WI38 (cell line): ENCODE results near the gene MS4A6A.
"Not testable (repeated sequence)": the region's sequence is repeated elsewhere in the genome, so short reads cannot be mapped to it uniquely, and the experiment has no call there.

ENCODE experiments used
- H3K4me3 ChIP-seq: 2 replicates; pipeline ENCODE4 v1.5.1; 2011; ENCODE audit warnings: low read depth, mild to moderate bottlenecking, control low read depth, low read length
- TF ChIP-seq, protein P1 (sequence below): IDR thresholded peaks from 2 replicates; pipeline ENCODE4 v1.5.1; 2012; ENCODE audit warnings: low read depth, mild to moderate bottlenecking, control low read depth, low read length

Gene MS4A6A

DNA sequence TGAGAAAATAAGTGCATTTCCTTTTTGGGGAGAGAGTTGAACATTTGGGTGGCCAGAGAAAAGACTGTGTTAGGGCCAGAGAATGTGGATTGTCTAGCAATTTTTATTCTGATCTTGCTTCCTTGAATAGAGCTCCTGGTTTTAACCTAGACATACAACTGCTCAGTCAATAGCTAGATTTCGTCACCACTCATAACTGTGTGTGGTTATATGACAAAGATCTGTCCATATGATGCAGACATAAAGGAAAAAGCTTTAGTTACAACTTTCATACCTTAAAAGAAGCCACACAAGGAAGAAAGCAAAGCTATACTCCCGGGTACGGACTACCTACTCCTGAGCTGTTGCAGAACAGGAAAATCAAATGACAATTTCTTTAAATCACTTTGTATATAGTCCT, 37.2 kb downstream of the MS4A6A start:
- no peak overlapping the region for H3K4me3 ChIP-seq
- TF ChIP-seq, protein P1, sequence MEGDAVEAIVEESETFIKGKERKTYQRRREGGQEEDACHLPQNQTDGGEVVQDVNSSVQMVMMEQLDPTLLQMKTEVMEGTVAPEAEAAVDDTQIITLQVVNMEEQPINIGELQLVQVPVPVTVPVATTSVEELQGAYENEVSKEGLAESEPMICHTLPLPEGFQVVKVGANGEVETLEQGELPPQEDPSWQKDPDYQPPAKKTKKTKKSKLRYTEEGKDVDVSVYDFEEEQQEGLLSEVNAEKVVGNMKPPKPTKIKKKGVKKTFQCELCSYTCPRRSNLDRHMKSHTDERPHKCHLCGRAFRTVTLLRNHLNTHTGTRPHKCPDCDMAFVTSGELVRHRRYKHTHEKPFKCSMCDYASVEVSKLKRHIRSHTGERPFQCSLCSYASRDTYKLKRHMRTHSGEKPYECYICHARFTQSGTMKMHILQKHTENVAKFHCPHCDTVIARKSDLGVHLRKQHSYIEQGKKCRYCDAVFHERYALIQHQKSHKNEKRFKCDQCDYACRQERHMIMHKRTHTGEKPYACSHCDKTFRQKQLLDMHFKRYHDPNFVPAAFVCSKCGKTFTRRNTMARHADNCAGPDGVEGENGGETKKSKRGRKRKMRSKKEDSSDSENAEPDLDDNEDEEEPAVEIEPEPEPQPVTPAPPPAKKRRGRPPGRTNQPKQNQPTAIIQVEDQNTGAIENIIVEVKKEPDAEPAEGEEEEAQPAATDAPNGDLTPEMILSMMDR, result no peak

DNA sequence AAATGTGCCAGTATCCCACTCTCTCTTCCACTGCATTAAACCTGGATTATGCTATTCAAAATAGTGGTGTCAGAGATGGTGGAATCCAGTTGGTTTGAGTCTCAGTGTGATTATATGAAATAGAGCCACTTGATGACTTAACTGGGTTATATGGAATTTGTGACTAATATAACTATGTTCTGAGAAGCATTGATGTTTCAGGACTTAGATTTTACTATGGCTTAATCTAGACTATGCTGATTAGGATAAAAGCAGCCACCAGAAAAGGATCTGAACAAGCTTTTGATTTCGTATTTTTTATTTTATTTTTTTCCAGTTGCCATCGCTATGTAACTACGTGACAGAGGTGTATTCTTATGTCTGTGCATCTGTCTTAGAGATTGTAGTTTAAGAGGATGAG, 39.1 kb downstream of the MS4A6A start:
- H3K4me3 ChIP-seq, result no peak overlapping the region
- TF ChIP-seq, protein P1, result no peak

DNA sequence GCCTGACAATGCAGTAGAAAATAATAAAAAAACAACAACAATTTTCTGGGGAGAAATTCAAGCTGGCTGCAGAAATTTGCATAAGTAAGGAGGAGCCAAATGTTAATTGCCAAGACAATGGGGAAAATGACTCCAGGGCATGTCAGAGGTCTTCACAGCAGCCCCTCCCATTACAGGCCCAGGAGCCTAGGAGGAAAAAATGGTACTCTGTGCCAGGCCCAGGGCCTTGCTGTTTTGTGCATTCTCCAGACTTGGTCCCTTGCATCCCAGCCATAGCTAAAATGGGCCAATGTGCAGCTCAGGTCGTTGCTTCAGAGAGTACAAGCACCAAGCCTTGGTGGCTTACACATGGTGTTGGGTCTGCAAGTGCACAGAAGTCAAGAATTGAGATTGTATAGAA, 49.0 kb downstream of the MS4A6A start:
- H3K4me3 ChIP-seq, result no peak overlapping the region
- TF ChIP-seq, protein P1, result no peak

DNA sequence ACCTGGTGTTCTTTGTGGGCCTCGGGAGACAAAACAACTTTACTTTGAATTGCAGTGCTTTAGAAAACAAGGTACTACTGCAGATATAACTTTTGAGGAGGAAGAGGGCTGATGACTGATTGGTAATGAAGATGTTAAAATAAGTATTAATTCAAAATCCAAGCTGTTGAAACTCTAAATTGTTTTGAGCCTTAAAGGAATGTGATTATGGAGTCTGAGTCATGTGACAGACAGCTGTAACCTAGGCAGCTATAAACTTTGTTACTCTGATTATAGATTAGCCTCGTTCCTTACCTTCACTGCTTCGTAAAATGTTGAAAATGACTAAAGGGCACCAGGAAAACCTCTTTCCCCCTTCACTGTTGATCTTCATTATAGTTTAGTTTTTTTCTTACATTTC, 51.0 kb downstream of the MS4A6A start:
- H3K4me3 ChIP-seq, result no peak overlapping the region
- TF ChIP-seq, protein P1, result no peak

DNA sequence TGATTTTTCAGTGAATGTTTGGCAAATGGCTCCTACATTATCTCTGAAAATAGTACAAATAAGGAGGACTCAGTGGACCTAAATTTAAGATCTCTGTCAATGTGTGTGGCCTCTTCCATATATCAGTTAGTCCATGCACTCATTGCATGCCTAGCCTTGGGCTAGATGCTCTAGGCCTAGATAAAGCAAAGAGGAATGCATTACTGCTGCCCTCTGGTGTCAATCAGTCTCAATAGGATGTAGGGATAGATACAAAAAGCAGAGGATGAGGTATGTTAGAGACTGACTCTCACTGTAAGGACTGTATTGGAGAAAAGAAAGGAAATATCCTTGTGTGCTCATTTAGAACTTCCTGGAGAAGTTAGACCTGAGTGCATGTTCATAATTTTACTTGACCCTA, 52.4 kb downstream of the MS4A6A start:
- TF ChIP-seq, protein P1, result no peak
- H3K4me3 ChIP-seq, result no peak overlapping the region

DNA sequence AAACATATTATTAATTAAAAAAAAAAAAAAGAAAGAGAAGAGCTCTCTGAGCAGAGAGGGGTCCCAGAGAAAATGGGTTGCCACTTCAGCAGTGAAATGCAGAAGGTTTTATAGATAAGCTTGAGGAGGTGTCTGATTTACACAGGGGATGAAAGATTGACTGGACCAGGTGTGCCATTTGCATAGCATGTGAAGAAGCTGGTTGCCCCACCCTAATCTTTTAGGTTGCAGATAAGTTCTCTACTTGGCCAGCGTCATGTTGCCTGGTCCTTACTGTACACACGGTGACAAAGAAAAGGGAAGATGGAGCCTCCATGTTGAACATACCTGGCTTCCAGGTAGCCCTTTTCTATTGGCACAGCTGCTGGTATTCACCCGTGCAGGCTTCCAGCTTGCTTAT, 53.0 kb downstream of the MS4A6A start:
- no peak overlapping the region for H3K4me3 ChIP-seq
- TF ChIP-seq, protein P1, result no peak

GRCh38 chr11:60128866-60129265, 54.0 kb downstream of the MS4A6A start:
- H3K4me3 ChIP-seq, result not testable (repeated sequence)

DNA sequence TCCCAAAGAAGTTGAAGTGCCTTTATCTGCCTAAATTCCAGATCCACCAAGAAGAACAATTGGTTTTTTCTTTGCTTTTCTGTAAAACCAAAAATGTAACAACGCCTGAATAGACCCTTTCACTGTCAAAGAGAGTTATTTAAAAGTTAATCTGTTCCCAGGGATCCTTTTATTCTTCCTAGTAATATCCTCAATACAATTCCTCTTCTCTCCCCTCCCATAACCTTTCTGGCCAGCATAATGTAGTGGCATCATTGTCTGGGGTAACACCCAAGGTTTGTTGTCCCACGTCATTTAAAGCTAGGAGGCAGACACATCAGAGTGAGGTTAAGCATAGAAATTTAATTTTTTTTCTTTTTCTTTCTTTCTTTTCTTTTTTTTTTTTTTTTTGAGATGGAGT, 54.5 kb downstream of the MS4A6A start:
- TF ChIP-seq, protein P1, result no peak
- H3K4me3 ChIP-seq, result no peak overlapping the region
